Spinal cord (tissue), 10 donors: ENCODE measurements around the gene PTPRG. TPM values are rescaled to one million over a fixed set of nuclear protein-coding genes. Genes with fewer than 3 reads are reported as not detected.
A peak's percentile ranks its signal among the peaks of the same experiment; 100 is the strongest.

Experiments used
- DNase-seq, 6 donors: peaks; one replicate each; pipeline versions ENCODE4 v3.0.0 to v3.0.0-alpha.2; 2013 to 2015; ENCODE audit warnings: low spot score in 6 of 6, low read depth in 4 of 6
- H3K27ac ChIP-seq: one replicate; pipeline ENCODE4 v1.5.1; 2013; ENCODE audit warnings: low read depth, low read length, control low read depth
- H3K27me3 ChIP-seq: one replicate; pipeline ENCODE4 v1.6.1; 2013; ENCODE audit warnings: low read length; ENCODE audit not compliant: control insufficient read depth, insufficient read depth
- H3K36me3 ChIP-seq: one replicate; pipeline ENCODE4 v1.6.1; 2013; ENCODE audit warnings: low read length; ENCODE audit not compliant: control insufficient read depth, insufficient read depth
- H3K4me1 ChIP-seq: one replicate; pipeline ENCODE4 v1.6.1; 2013; ENCODE audit warnings: low read length; ENCODE audit not compliant: control insufficient read depth, insufficient read depth
- H3K4me3 ChIP-seq: one replicate; pipeline ENCODE4 v1.5.1; 2013; ENCODE audit warnings: low read depth, low read length, control low read depth
- H3K9me3 ChIP-seq: one replicate; pipeline ENCODE4 v1.6.1; 2013; ENCODE audit warnings: low read length; ENCODE audit not compliant: control insufficient read depth, insufficient read depth
- WGBS: methylation state at CpG from one replicate; pipeline ENCODE4 v1.1.5; 2013; ENCODE audit warnings: missing lambda C conversion rate; ENCODE audit not compliant: insufficient coverage; 5-methylcytosine and 5-hydroxymethylcytosine counted together
- polyA plus RNA-seq, 2 donors: library from polyadenylated mRNA; unstranded; fragments of 120-200 nt; gene quantifications; one replicate each; pipeline ENCODE4 v1.2.1, GENCODE V29; 2013; ENCODE audit not compliant: insufficient read length in 2 of 2
- total RNA-seq, 2 donors: library from RNA; depleted of rRNA in 1 of 2; stranded (reverse); fragments of 120-200 nt in 1 of 2; fragments of >200 nt in 1 of 2; gene quantifications; one replicate each; pipeline versions ENCODE4 v1.2.3 to v1.2.4, GENCODE V29; 2013 to 2014
- donor health status: healthy.

The PTPRG gene
- total and polyA plus RNA-seq, 4 donors = 29.2 to 106 (median 60.2) TPM

- no peaks in the 10 kb centered on the region for H3K27me3 ChIP-seq
- DNase-seq = no peak
- H3K36me3 ChIP-seq = no peaks in the 10 kb centered on the region
- no peaks in the 10 kb centered on the region for H3K9me3 ChIP-seq
- no peak overlapping the region for H3K27ac ChIP-seq
- H3K4me3 ChIP-seq = no peak overlapping the region
- H3K4me1 ChIP-seq = no peaks in the 10 kb centered on the region
- WGBS = 86% methylated on average over 2 of the region's 4 CpGs
Observed at GRCh38 chr3:62159056-62159708, 597.8 kb downstream of the PTPRG start.

DNA sequence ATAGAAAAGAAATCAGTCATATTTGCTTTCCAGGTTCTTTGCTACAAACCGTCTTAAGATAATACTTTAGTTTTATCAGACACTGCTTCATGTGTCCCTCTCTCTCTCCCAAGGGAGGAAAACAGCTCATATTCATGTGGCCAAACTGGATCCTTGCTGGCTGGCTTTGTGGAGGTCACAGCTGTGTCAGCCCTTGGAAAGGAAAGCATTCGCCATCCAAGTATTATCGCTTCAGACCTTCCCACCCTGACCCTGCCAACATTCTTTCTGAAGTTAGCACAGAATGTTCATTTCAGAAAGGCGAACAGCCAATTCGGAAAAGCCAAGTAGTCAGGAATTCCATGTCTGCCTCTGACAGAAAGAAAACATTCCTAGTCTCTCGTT, 598.3 kb downstream of the PTPRG start:
- no peaks in the 10 kb centered on the region for H3K27me3 ChIP-seq
- H3K36me3 ChIP-seq = no peaks in the 10 kb centered on the region
- H3K4me3 ChIP-seq = no peak overlapping the region
- DNase-seq = peak in 1 of 6 donors; percentile 55
- WGBS = 60% methylated on average over 4 of the region's 6 CpGs
- H3K27ac ChIP-seq = no peak overlapping the region
- H3K9me3 ChIP-seq = no peaks in the 10 kb centered on the region
- no peaks in the 10 kb centered on the region for H3K4me1 ChIP-seq

- no peaks in the 10 kb centered on the region for H3K9me3 ChIP-seq
- H3K27ac ChIP-seq = no peak overlapping the region
- peak in 2 of 6 donors; percentile 14 to 58 for DNase-seq
- H3K27me3 ChIP-seq = no peaks in the 10 kb centered on the region
- H3K36me3 ChIP-seq = no peaks in the 10 kb centered on the region
- no peak overlapping the region for H3K4me3 ChIP-seq
- no peaks in the 10 kb centered on the region for H3K4me1 ChIP-seq
- WGBS = no CpG with 5 or more reads among the region's 4 CpGs
Observed at GRCh38 chr3:62161371-62161770, 600.0 kb downstream of the PTPRG start.

GRCh38 chr3:62164196-62164595, 602.8 kb downstream of the PTPRG start:
- H3K27me3 ChIP-seq = no peaks in the 10 kb centered on the region
- H3K9me3 ChIP-seq = no peaks in the 10 kb centered on the region
- H3K36me3 ChIP-seq = no peaks in the 10 kb centered on the region
- no peak overlapping the region for H3K27ac ChIP-seq
- H3K4me1 ChIP-seq = peaks cover 5% of the 10 kb centered on the region
- no CpG with 5 or more reads among the region's 5 CpGs for WGBS
- DNase-seq = no peak
- no peak overlapping the region for H3K4me3 ChIP-seq

DNA sequence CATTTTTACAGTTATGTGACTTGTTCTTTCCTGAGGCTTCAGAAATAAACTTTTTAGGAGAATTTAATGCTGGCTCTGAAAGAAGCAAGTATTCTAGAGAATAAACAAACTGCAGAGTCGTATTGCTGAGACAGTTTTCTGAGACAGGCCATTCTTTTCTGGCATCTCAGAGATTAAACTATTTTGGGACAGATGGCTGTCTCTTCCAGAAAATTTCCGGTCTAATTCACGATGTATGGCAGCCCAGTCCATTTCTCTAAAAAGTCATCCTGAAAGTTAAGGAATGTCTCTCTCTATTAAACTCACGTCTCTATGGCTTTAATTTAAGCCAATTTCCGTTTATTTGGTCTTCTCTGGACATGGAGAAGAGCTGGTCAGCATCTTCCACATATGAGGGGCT, 603.4 kb downstream of the PTPRG start:
- Histone ChIP-seq H3K36me3 (no peaks in the 10 kb centered on the region), H3K9me3 (no peaks in the 10 kb centered on the region), H3K4me3 (no peak overlapping the region), H3K27ac (no peak overlapping the region), H3K27me3 (no peaks in the 10 kb centered on the region), H3K4me1 (peaks cover 5% of the 10 kb centered on the region)
- no peak for DNase-seq
- WGBS = 93% methylated on average over 5 of the region's 5 CpGs

- DNase-seq = peak in 3 of 6 donors; percentile 9 to 43 (median 31)
- Histone ChIP-seq H3K4me3 (no peak overlapping the region), H3K9me3 (no peaks in the 10 kb centered on the region), H3K27me3 (no peaks in the 10 kb centered on the region), H3K4me1 (peaks cover 5% of the 10 kb centered on the region), H3K27ac (no peak overlapping the region), H3K36me3 (no peaks in the 10 kb centered on the region)
- 56% methylated on average over 3 of the region's 12 CpGs for WGBS
Observed at GRCh38 chr3:62167566-62168262, 606.3 kb downstream of the PTPRG start.

GRCh38 chr3:62168356-62168755, 607.0 kb downstream of the PTPRG start:
- WGBS = 97% methylated on average over 3 of the region's 3 CpGs
- DNase-seq = no peak
- Histone ChIP-seq H3K27ac (no peak overlapping the region), H3K36me3 (no peaks in the 10 kb centered on the region), H3K9me3 (no peaks in the 10 kb centered on the region), H3K27me3 (no peaks in the 10 kb centered on the region), H3K4me1 (peaks cover 5% of the 10 kb centered on the region), H3K4me3 (no peak overlapping the region)

DNA sequence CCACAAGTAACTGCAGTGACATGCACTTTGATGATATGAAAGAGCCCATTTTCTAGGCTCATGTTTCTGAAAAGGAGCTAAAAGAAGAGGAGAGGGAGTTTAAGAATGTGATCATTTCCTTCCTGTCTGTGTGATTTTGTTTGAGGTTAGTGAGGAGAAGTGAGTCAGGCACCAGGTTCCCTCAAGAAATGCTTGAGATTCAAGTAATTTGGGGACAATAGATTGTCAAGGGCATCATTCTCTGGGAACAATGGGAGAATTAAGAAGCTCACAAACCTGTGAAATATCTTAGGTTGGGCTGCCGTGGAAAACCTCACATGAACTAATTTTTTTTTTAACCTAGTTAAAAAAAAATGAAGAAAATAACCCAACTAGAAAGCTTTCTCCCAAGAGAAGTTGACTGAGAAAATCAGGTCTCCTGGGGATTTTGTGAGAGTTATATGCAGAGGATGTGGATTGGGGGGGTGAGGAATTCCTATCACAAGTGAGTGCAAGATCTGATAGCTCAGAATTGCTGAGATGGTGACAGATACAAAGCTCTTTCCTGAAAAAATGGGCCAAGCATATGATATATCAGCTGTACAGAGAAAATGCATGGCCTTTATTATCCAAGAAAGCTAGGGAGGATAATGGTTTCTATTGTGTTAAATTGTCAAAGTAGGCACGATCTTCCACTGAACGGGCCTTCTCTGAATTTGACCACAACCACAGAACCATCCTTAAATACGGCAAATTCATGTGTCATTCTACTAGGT, 608.7 kb downstream of the PTPRG start:
- Histone ChIP-seq H3K36me3 (no peaks in the 10 kb centered on the region), H3K27ac (no peak overlapping the region), H3K27me3 (no peaks in the 10 kb centered on the region), H3K9me3 (no peaks in the 10 kb centered on the region), H3K4me3 (no peak overlapping the region), H3K4me1 (peaks cover 5% of the 10 kb centered on the region)
- DNase-seq = no peak
- no CpG with 5 or more reads among the region's 4 CpGs for WGBS

GRCh38 chr3:62171789-62172188, 610.4 kb downstream of the PTPRG start:
- Histone ChIP-seq H3K4me3 (no peak overlapping the region), H3K9me3 (no peaks in the 10 kb centered on the region), H3K27ac (no peak overlapping the region), H3K4me1 (peaks cover 5% of the 10 kb centered on the region), H3K27me3 (no peaks in the 10 kb centered on the region), H3K36me3 (no peaks in the 10 kb centered on the region)
- WGBS = 100% methylated on average over 1 of the region's 2 CpGs
- DNase-seq = no peak
